Spleen (tissue), 7 donors: ENCODE measurements around the gene SYNJ1.
"Not testable (repeated sequence)": the region's sequence is repeated elsewhere in the genome, so short reads cannot be mapped to it uniquely, and the experiment has no call there.

Experiments
- CTCF ChIP-seq, 11 experiments: fragments of 200-600 bp in 7 of 11; fragments of 450-650 bp in 4 of 11; sonication (generic) in 4 of 11; IDR thresholded peaks in 8 of 11; conservative IDR thresholded peaks in 3 of 11; 1 replicate in 7 of 11; 2 replicates in 4 of 11; pipeline versions ENCODE4 v1.4.0 to v1.8.0; 2016 to 2021; ENCODE audit warnings: antibody characterized with exemption in 11 of 11, inconsistent platforms in 4 of 11, mild to moderate bottlenecking in 1 of 11
- POLR2A ChIP-seq, 3 donors: fragments of 450-650 bp; IDR thresholded peaks; one replicate each; pipeline ENCODE4 v1.5.1; 2017; ENCODE audit warnings: antibody characterized with exemption in 3 of 3, mild to moderate bottlenecking in 1 of 3
- POLR2AphosphoS5 ChIP-seq, 3 donors: sonication (generic); formaldehyde crosslinking; IDR thresholded peaks; one replicate each; pipeline ENCODE4 v1.5.1; 2017; ENCODE audit warnings: antibody characterized with exemption in 3 of 3
- donor health status: DM: no; HTN: no; CAD: no; lungs with moderate emphysema.
- donor health status: DM: no; HTN: no; CAD: no.
- donor health status: DM: no; HTN: no; CAD: no.

- not testable (repeated sequence) for TF ChIP-seq POLR2A (IDR thresholded peaks at IDR 0.05); CTCF (IDR thresholded peaks at IDR 0.05 in 8 of 11, conservative IDR thresholded peaks at IDR 0.05 in 3 of 11); POLR2AphosphoS5 (IDR thresholded peaks at IDR 0.05)
Observed at GRCh38 chr21:32610940-32611339, 116.9 kb downstream of the SYNJ1 start.
